HepG2 (cell line): ENCODE results near the gene SEMA3F. TPM values are rescaled to one million over a fixed set of nuclear protein-coding genes. Genes with fewer than 3 reads are reported as not detected.

Experiments used
- GATA4 ChIP-seq: sonication (generic); IDR thresholded peaks from 2 replicates; pipeline ENCODE4 v1.6.1; 2016; ENCODE audit warnings: antibody characterized with exemption, low read depth, borderline replicate concordance
- HDAC2 ChIP-seq: sonication (generic); formaldehyde crosslinking; IDR thresholded peaks from 2 replicates; pipeline ENCODE4 v1.4.0; 2020; ENCODE audit warnings: missing genetic modification reagents
- HES4 ChIP-seq: sonication (generic); formaldehyde crosslinking; IDR thresholded peaks from 2 replicates; pipeline ENCODE4 v1.9.0; 2021; ENCODE audit warnings: mild to moderate bottlenecking, missing genetic modification reagents, borderline replicate concordance
- HNRNPLL ChIP-seq: fragments of 200-400 bp; formaldehyde crosslinking; IDR thresholded peaks from 2 replicates; pipeline ENCODE4 v1.6.1; 2017; ENCODE audit warnings: mild to moderate bottlenecking, low read depth, low read length; ENCODE audit not compliant: poor library complexity, severe bottlenecking
- IKZF4 ChIP-seq: sonication (generic); formaldehyde crosslinking; IDR thresholded peaks from 2 replicates; pipeline ENCODE4 v1.5.1; 2020; ENCODE audit warnings: borderline replicate concordance, mild to moderate bottlenecking, low read depth, missing genetic modification reagents; ENCODE audit errors: not compliant biosample characterization
- IRX3 ChIP-seq: sonication (generic); formaldehyde crosslinking; IDR thresholded peaks from 2 replicates; pipeline ENCODE4 v1.8.1; 2023; ENCODE audit warnings: mild to moderate bottlenecking, low read depth, missing genetic modification reagents, borderline replicate concordance
- JARID2 ChIP-seq: sonication (generic); formaldehyde crosslinking; IDR thresholded peaks from 2 replicates; pipeline ENCODE4 v1.8.1; 2023; ENCODE audit warnings: missing genetic modification reagents, inconsistent platforms; ENCODE audit not compliant: insufficient replicate concordance
- KLF6 ChIP-seq: IDR thresholded peaks from 2 replicates; pipeline ENCODE4 v1.8.0; 2016; ENCODE audit warnings: missing biosample characterization, missing genetic modification reagents
- LCORL ChIP-seq, 2 experiments: fragments of 450-650 bp in 1 of 2; sonication (generic) in 1 of 2; formaldehyde crosslinking in 1 of 2; IDR thresholded peaks; 2 replicates each; pipeline versions ENCODE4 v1.5.0 to v1.6.1; 2017 to 2020; ENCODE audit warnings: antibody characterized with exemption in 1 of 2, missing genetic modification reagents in 1 of 2
- NFIB ChIP-seq: sonication (generic); formaldehyde crosslinking; IDR thresholded peaks from 2 replicates; pipeline ENCODE4 v1.9.0; 2021; ENCODE audit warnings: missing genetic modification reagents, mild to moderate bottlenecking, borderline replicate concordance
- POGZ ChIP-seq: sonication (generic); formaldehyde crosslinking; IDR thresholded peaks from 2 replicates; pipeline ENCODE4 v1.4.0; 2020; ENCODE audit warnings: mild to moderate bottlenecking, missing genetic modification reagents
- RAD21 ChIP-seq: fragments of 450-650 bp; formaldehyde crosslinking; IDR thresholded peaks from 2 replicates; pipeline ENCODE4 v1.5.0; 2020; ENCODE audit warnings: mild to moderate bottlenecking
- SAP130 ChIP-seq: IDR thresholded peaks from 2 replicates; pipeline ENCODE4 v1.6.1; 2016; ENCODE audit warnings: low read depth
- ZNF335 ChIP-seq: sonication (generic); formaldehyde crosslinking; IDR thresholded peaks from 2 replicates; pipeline ENCODE4 v1.4.0; 2020; ENCODE audit warnings: missing genetic modification reagents
- ZNF530 ChIP-seq: sonication (generic); formaldehyde crosslinking; IDR thresholded peaks from 2 replicates; pipeline ENCODE4 v1.5.0; 2020; ENCODE audit warnings: low read depth, mild to moderate bottlenecking, missing genetic modification reagents
- ZNF569 ChIP-seq: sonication (generic); formaldehyde crosslinking; IDR thresholded peaks from 2 replicates; pipeline ENCODE4 v1.5.0; 2020; ENCODE audit warnings: mild to moderate bottlenecking, missing genetic modification reagents, moderate library complexity, borderline replicate concordance
- ZNF572 ChIP-seq: sonication (generic); formaldehyde crosslinking; IDR thresholded peaks from 2 replicates; pipeline ENCODE4 v1.5.1; 2020; ENCODE audit warnings: mild to moderate bottlenecking, missing genetic modification reagents
- ZNF644 ChIP-seq: IDR thresholded peaks from 2 replicates; pipeline ENCODE4 v1.6.1; 2016; ENCODE audit warnings: low read depth
- ZNF816 ChIP-seq: sonication (generic); formaldehyde crosslinking; IDR thresholded peaks from 2 replicates; pipeline ENCODE4 v1.8.0; 2022; ENCODE audit warnings: missing genetic modification reagents, mild to moderate bottlenecking, borderline replicate concordance
- polyA plus RNA-seq, 8 experiments: library from polyadenylated mRNA; depleted of rRNA in 3 of 8; stranded (reverse) in 7 of 8; unstranded in 1 of 8; fragments of >200 nt; fragmentation: Illumina TruSeq in 4 of 8; extraction: Trizol in 4 of 8; gene quantifications; 2 replicates each; pipeline versions ENCODE4 v1.2.1 to v1.2.3, GENCODE V29; 2011 to 2016; ENCODE audit warnings: low read depth in 4 of 8, missing spikeins in 1 of 8, mixed read lengths in 1 of 8; ENCODE audit not compliant: insufficient read depth in 1 of 8
- total RNA-seq, 5 experiments: library from RNA; depleted of rRNA; stranded (reverse); fragments of >200 nt; fragmentation: Illumina TruSeq; extraction: Trizol; gene quantifications; 2 replicates each; pipeline ENCODE4 v1.2.3, GENCODE V29; 2016; ENCODE audit warnings: low read depth in 1 of 5
- TF ChIP-seq, protein P1 (sequence below): sonication (generic); formaldehyde crosslinking; IDR thresholded peaks from 2 replicates; pipeline ENCODE4 v1.5.0; 2020; ENCODE audit warnings: mild to moderate bottlenecking, missing genetic modification reagents
- TF ChIP-seq, protein P2 (sequence below): sonication (generic); formaldehyde crosslinking; IDR thresholded peaks from 2 replicates; pipeline ENCODE4 v1.8.1; 2023; ENCODE audit warnings: mild to moderate bottlenecking, missing genetic modification reagents, borderline replicate concordance
- TF ChIP-seq, protein P3 (sequence below): sonication (generic); formaldehyde crosslinking; IDR thresholded peaks from 2 replicates; pipeline ENCODE4 v1.4.0; 2020; ENCODE audit warnings: low read depth, mild to moderate bottlenecking, missing genetic modification reagents
- TF ChIP-seq, protein P4 (sequence below): sonication (generic); formaldehyde crosslinking; IDR thresholded peaks from 2 replicates; pipeline ENCODE4 v1.4.0; 2020; ENCODE audit warnings: missing genetic modification reagents, borderline replicate concordance
- TF ChIP-seq, protein P5 (sequence below): sonication (generic); formaldehyde crosslinking; IDR thresholded peaks from 2 replicates; pipeline ENCODE4 v1.5.1; 2020; ENCODE audit warnings: missing genetic modification reagents, mild to moderate bottlenecking, borderline replicate concordance

SEMA3F gene
- total and polyA plus RNA-seq, 2 of the 13 experiments (the other 11 are each of a cell fraction or from before 2014, with no cell fraction given): 7.6 to 17.2 TPM

DNA sequence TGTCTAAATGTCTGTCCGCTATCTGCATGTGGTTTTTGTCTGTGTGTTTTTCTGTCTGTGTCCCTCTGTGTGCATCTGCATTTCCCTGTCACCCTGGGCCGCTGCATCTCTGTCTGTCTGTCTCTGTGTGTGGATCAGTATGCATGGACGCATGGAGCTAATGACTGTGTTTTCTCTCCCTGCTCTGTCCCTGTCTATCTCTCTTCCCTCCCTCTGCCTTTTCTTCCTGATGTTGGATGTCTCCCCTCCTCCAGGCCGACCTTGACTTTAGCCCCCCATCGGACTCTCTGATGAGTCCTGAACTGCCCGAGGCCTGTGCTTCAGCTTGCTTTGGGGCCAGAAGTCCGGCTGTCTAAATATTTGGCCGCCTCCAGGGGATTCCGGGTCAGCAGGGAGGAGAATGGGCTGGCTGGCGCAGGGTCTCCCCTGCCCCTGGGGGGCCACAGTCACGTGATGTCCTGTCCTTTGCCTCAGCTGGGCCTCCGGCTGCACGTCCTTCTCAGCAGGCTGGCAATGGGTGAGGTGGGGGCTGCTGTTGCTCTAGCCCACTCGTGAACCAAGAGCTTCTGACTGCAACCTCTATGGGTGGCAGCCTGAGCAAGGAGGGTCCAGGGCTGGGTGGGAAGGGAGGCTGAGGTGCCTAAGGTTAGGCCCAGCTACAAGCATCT is 53.7 kb downstream of the SEMA3F start (continued):
- TF ChIP-seq, protein P1, sequence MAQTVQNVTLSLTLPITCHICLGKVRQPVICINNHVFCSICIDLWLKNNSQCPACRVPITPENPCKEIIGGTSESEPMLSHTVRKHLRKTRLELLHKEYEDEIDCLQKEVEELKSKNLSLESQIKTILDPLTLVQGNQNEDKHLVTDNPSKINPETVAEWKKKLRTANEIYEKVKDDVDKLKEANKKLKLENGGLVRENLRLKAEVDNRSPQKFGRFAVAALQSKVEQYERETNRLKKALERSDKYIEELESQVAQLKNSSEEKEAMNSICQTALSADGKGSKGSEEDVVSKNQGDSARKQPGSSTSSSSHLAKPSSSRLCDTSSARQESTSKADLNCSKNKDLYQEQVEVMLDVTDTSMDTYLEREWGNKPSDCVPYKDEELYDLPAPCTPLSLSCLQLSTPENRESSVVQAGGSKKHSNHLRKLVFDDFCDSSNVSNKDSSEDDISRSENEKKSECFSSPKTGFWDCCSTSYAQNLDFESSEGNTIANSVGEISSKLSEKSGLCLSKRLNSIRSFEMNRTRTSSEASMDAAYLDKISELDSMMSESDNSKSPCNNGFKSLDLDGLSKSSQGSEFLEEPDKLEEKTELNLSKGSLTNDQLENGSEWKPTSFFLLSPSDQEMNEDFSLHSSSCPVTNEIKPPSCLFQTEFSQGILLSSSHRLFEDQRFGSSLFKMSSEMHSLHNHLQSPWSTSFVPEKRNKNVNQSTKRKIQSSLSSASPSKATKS: no peak
- TF ChIP-seq ZNF335 (CRISPR knock-in tag) (no peak), GATA4 (no peak; the same call in 1 of the 2 replicates), ZNF816 (no peak), SAP130 (CRISPR knock-in tag) (peak; percentile 87), HES4 (CRISPR knock-in tag) (0 out of 2 replicates have a peak, but pooled peaks have one; percentile 47), KLF6 (CRISPR knock-in tag) (no peak), ZNF530 (CRISPR knock-in tag) (no peak), LCORL (IDR thresholded peaks at IDR 0.05) (peak; percentile 79), LCORL (CRISPR knock-in tag; IDR thresholded peaks at IDR 0.05) (peak; percentile 100), RAD21 (no peak; the same call in 1 of the 2 replicates), ZNF572 (CRISPR knock-in tag) (peak; percentile 90; the same call in 1 of the 2 replicates), ZNF569 (no peak), POGZ (CRISPR knock-in tag) (peak; percentile 68), ZNF644 (CRISPR knock-in tag) (0 out of 2 replicates have a peak, but pooled peaks have one; percentile 17), HDAC2 (CRISPR knock-in tag) (peak; percentile 76), NFIB (CRISPR knock-in tag) (no peak), JARID2 (CRISPR knock-in tag) (no peak), IKZF4 (CRISPR knock-in tag) (no peak), IRX3 (peak; percentile 83; the same call in 1 of the 2 replicates), HNRNPLL (peak; percentile 25)
- TF ChIP-seq, protein P2, sequence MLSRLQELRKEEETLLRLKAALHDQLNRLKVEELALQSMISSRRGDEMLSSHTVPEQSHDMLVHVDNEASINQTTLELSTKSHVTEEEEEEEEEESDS (CRISPR knock-in tag): 0 out of 2 replicates have a peak, but pooled peaks have one; percentile 72
- TF ChIP-seq, protein P3, sequence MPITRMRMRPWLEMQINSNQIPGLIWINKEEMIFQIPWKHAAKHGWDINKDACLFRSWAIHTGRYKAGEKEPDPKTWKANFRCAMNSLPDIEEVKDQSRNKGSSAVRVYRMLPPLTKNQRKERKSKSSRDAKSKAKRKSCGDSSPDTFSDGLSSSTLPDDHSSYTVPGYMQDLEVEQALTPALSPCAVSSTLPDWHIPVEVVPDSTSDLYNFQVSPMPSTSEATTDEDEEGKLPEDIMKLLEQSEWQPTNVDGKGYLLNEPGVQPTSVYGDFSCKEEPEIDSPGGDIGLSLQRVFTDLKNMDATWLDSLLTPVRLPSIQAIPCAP (CRISPR knock-in tag): no peak
- TF ChIP-seq, protein P4, sequence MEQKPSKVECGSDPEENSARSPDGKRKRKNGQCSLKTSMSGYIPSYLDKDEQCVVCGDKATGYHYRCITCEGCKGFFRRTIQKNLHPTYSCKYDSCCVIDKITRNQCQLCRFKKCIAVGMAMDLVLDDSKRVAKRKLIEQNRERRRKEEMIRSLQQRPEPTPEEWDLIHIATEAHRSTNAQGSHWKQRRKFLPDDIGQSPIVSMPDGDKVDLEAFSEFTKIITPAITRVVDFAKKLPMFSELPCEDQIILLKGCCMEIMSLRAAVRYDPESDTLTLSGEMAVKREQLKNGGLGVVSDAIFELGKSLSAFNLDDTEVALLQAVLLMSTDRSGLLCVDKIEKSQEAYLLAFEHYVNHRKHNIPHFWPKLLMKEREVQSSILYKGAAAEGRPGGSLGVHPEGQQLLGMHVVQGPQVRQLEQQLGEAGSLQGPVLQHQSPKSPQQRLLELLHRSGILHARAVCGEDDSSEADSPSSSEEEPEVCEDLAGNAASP (CRISPR knock-in tag): peak; percentile 97; the same call in 1 of the 2 replicates
- TF ChIP-seq, protein P5, sequence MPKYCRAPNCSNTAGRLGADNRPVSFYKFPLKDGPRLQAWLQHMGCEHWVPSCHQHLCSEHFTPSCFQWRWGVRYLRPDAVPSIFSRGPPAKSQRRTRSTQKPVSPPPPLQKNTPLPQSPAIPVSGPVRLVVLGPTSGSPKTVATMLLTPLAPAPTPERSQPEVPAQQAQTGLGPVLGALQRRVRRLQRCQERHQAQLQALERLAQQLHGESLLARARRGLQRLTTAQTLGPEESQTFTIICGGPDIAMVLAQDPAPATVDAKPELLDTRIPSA: no peak
